Measurements from ENCODE around the gene RANBP3.
"Not testable (repeated sequence)": the region's sequence is repeated elsewhere in the genome, so short reads cannot be mapped to it uniquely, and the experiment has no call there.

Gene RANBP3

DNA sequence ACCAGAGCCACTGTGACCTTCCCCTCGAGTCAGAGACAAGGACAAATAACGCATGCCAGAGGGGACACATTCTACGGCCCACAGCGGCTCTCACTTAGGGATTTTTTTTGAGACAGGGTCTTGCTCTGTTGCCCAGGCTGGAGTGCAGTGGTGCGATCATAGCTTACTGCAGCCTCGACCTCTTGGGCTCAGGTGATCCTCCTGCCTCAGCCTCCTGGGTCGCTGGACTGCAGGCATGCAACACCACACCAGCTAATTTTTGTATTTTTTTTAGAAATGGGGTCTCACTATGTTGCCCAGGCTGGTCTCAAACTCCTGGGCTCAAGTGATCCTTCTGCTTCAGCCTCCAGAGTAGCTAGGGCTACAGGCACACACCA lies 28.1 kb upstream of the RANBP3 start:
- not testable (repeated sequence) for DNase-seq (ENCODE audit: low read depth)

DNA sequence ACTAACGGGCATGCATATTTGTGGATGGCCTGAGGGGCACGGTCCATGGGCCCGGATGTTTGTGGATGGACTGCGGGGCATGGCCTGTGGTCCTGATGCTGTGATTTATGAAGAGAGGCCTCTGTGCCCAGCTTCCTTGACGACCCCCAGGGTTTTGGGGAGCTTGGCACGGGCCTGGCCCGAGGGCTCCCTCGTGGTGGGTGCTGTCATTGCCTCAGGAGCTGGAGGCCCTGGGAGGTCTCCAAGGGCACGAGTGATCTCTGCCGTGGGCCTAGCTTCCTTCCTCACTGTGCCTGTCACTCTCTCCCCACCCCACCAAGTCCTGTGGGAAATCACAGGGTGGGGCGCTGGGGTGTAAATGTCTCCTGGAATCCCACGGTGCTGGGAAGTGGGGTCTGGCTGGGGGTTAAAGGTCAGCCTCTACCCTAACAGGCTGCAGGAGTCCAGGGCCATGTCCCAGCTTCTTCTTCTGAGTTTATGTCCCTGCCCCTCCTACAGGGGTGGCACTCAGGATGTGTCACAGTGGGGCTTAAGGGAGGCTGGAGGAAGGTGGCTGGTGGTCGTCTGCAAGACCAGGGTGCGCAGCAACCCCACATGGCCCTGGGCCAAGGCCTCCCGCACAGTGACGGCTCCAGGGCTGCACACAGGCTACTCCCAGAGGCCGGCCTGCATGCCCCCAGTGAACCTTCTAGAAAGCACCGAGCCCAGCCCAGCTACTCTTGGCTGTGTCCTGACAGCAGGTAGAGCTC lies 27.6 kb upstream of the RANBP3 start:
- no peak for DNase-seq (ENCODE audit: low read depth)

- DNase-seq (ENCODE audit: low read depth) = no peak
These were observed 26.0 kb upstream of the RANBP3 start for GRCh38 chr19:6003976-6004375.

- DNase-seq (ENCODE audit: low read depth) = no peak
These were observed 24.7 kb upstream of the RANBP3 start for GRCh38 chr19:6002591-6002990.

DNA sequence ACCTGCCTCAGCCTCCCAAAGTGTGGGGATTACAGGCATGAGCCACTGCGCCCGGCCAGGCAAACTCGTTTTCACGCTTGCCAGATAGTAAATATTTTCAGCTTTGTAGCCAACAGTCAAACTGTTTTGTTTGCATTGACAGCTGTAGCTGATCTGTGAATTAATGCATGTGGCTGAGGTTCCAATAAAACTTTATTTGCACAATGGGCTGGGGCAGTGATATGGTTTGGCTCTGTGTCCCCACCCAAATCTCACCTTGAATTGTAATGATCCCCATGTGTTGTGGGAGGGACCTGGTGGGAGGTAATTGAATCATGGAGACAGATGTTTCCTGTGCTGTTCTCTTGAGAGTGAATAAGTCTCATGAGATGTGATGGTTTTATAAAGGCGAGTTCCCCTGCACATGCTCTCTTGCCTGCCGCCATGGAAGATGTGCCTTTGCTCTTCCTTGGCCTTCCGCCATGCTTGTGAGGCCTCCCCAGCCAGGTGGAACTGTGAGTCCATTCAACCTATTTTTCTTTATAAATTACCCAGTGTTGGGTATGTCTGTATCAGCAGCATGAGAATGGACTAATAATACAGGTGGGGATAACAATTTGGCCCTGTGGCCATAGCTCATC lies 22.4 kb upstream of the RANBP3 start:
- no peak for DNase-seq (ENCODE audit: low read depth)

DNA sequence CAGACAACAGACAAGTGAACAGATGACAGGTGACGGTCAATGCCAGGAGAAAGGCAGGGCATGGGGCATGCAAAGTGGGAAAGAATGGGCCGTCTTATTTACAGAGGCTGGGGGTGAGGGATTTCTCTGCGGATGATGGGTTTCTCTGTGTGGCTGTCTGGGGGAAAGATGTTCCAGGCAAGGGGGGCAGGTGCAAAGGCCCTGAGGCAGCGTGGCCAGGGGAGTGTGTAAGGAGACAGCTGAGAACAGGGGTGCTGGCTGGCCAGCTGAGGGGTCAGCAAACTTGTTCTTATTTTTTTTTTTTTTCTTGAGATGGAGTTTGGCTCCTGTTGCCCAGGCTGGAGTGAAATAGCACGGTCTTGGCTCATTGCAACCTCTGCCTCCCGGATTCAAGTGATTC lies 21.8 kb upstream of the RANBP3 start:
- no peak for DNase-seq (ENCODE audit: low read depth)

GRCh38 chr19:5997371-5997770 lies 19.4 kb upstream of the RANBP3 start:
- no peak for DNase-seq (ENCODE audit: low read depth)

DNA sequence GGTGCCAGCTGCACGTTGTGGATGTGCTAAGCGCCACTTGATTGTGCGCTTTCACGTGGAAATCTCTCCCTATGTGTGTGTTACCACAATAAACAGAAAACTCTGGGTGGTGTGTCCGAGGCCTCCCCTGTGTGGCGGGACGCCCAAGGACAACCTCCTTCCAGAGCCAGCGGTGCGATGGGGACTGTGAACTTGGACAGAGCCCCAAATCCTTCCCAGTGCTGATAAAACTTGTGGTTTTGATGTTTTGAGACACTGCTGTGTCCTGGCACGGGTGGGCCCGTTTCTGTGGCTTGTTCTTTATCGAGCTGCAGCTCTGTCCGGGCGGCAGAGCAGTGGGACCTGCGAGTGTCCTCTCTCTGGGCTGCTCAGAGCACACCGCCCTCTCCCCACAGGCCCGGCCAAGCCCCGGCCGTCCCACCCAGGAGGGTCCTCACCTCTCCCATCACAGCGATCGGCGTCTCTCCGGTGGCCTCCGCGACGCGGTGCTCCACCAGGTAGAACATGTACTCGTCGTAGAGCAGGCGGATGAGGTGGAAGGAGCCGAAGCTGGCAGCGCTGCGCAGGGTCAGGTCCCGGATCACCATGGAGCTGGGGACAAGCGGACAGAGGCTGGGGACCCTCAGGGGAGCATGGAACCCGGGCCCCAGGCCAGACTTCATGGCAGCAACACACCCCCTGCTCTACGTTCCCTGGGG lies 18.8 kb upstream of the RANBP3 start:
- no peak for DNase-seq (ENCODE audit: low read depth)

- no peak for DNase-seq (ENCODE audit: low read depth)
These were observed 18.2 kb upstream of the RANBP3 start for GRCh38 chr19:5996102-5996501.

DNA sequence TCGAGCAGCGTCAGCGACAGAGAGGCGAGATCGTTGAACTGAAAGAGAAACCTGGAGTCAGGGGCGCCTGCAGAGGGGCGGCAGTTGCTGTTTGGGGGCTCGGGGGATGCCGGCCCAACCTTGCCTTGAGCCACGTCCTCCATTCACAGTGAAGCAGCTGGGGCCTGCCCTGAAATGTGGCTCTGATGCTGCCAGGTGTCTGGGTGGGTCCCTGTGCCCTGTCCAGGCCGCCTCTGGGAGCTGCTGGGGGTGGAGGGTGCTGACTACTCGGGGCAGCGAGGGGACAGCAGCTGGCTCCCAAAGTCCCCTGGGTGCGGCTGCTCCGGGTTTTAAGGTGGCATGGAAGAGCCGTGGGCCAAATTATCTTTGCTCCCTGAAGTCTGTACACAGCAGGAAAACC lies 17.7 kb upstream of the RANBP3 start:
- no peak for DNase-seq (ENCODE audit: low read depth)

GRCh38 chr19:5994405-5995165 lies 16.6 kb upstream of the RANBP3 start:
- no peak for DNase-seq (ENCODE audit: low read depth)

GRCh38 chr19:5993648-5994358 lies 15.9 kb upstream of the RANBP3 start:
- DNase-seq (ENCODE audit: low read depth) = no peak

DNA sequence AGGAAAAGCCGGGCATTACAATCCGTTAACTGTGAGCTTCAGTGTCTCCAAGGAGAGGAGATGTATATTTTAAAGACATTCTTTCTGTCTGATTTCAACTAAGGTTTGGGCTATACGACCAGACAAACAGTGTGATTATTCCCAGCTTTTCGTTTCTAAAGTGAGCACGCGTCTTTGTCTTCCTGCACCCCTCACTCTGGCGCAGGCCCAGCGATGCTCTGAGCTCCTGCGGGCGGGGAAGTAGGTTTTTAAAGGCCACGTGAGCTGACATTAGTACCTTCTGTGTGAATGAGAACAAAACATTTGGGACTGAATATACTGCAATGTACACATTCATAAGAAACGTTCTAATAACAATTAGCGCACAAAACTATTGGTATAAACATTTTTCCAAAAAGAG lies 15.3 kb upstream of the RANBP3 start:
- DNase-seq (ENCODE audit: low read depth) = no peak

DNA sequence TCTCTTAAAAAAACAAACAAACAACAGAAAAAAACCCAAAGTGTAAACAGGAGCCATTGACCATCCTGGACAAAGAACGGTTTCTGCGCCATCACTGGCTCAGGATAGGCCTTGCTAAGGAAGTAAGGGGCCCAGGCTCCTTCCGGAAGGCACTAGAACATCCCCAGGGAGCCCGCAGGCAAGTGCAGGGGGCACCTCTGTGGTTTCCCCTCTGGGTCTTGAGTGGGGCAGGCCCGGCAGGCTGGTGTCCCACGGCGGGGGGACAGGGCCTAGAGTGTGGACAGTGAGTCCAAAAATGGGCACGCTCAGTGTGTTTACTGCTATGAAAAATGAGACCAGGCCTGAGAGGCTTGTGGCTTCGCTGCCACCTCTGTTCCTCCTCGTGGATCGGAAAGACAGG lies 14.8 kb upstream of the RANBP3 start:
- DNase-seq (ENCODE audit: low read depth) = no peak

GRCh38 chr19:5991244-5991838 lies 13.4 kb upstream of the RANBP3 start:
- DNase-seq (ENCODE audit: low read depth) = no peak

GRCh38 chr19:5990289-5990797 lies 12.4 kb upstream of the RANBP3 start:
- no peak for DNase-seq (ENCODE audit: low read depth)

- DNase-seq (ENCODE audit: low read depth) = no peak
These were observed 11.6 kb upstream of the RANBP3 start for GRCh38 chr19:5989388-5990074.

- DNase-seq (ENCODE audit: low read depth) = no peak
These were observed 10.8 kb upstream of the RANBP3 start for GRCh38 chr19:5988517-5989387.

GRCh38 chr19:5987077-5987818 lies 9.3 kb upstream of the RANBP3 start:
- peak; percentile 39 for DNase-seq (ENCODE audit: low read depth)

Data from stimulated activated CD8-positive, alpha-beta memory T cell treated with anti-CD3 and anti-CD28 coated beads, Interleukin-15, amount 100 ng/mL, for 24 hours (primary cell).